GM21529 (cell line): Measurements from ENCODE around the gene PSMD2.
"Not testable (repeated sequence)": the region's sequence is repeated elsewhere in the genome, so short reads cannot be mapped to it uniquely, and the experiment has no call there.

Experiments
- ATAC-seq: cut with Tn5 transposase; IDR thresholded peaks from one replicate; pipeline ENCODE4 v1.9.1; 2021; ENCODE audit not compliant: unreplicated experiment

The PSMD2 gene

DNA sequence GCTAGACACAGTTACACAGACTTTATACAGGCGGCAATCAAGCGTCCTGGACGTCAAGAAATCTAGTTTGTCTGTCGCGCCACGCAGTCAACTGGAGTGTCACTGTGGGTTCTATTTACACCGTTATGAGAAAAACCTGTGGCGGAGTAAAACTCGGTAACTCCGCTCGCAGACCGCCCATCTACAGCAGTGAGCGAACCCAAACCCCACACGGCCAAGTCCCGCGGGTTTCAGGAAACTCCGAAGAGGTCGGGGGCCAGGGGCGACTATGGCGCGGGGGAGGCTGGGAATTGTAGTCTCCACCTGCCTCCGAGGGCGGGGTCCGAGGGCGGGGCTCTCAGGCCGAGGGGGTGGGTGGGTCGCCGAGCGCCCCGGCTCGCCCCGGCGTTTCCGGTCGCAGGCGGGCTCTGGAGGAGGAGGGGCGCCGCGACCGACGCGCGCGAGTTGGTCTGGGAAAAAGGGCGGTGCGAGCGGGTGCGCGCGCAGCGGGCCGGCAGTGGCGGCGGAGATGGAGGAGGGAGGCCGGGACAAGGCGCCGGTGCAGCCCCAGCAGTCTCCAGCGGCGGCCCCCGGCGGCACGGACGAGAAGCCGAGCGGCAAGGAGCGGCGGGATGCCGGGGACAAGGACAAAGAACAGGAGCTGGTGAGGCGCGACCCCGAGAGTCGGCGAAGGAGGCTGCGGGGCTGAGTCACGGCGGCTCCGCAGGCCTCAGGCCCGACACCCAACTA, at the start of gene PSMD2:
PSMD2 (plus strand) TSS at position 483 of the 729 bp plus-strand sequence; CDS start at position 509, 26 bp downstream.
- ATAC-seq, result peak; percentile 96

GRCh38 chr3:184249412-184250166, 49.5 kb upstream of the PSMD2 start, which contains the start of gene EEF1AKMT4:
TSS of gene EEF1AKMT4 (plus strand) at chr3:184249672. CDS start at chr3:184249695, 23 bp downstream.
- ATAC-seq, result peak; percentile 90

DNA sequence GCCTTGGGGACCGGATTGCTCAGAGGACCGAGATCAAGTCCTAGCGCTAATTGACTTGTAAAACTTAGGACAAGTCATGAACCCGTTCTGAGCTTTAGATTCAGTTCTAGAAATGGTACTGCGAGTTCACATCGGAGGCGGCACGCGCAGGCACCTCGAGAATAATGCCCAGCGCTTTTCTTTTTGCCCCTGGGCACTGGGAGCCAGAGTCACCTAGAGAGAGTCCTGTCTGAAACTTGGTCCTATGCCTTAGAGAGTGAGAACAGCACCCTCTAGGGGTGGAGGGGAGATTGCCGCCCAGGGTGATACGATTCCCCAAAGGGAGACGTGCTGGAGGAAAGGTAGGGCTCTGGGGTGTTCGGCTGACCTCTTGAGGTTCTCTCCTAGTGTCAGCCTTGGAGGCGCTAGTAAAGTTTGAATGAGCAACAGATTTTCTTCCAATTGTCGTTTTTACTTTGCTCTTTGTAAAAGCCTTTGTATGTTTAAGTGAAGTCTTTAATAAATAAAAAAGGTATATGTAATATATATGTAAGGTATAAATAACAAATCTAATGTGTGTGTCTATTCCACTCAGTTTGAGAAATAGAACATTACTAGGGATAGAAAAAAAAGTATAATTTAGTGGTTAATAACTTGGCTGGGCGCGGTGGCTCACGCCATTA, 48.7 kb upstream of the PSMD2 start:
- peak; percentile 71 for ATAC-seq

DNA sequence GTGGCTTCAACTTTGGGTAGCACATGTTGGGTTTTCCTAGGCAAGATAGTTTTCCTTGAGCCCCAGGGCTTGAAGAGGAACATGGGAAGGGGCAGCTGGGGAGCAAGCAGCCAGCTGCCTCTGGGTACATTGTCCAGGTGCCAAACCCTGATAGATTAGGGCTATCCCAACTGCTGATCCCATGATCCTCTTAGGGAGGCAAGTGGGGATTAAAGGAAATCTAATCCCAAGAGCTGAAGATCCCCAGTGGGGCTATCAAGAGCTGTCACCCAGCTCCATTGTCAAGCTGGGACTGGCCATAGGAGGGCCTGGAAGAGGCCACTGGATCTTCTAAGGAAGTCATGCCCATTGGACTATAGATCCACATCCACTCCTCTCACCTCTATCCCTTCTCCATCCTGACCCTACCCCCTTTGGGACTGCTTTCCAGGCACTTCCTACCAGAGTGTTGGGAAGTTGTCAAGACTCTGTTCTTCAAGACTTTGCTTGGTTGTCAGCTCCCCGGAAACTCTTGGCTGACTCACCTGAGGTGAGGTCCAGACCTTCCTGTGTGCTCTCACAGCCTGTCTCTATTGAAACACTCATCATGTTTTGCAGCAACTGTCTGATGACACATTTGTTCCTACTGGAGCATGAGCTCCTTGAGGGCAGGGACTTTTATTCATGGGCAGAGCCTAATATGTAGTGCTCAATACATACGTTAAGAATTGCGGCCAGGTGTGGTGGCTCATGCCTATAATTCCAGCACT, 43.6 kb upstream of the PSMD2 start:
- ATAC-seq, result no peak

DNA sequence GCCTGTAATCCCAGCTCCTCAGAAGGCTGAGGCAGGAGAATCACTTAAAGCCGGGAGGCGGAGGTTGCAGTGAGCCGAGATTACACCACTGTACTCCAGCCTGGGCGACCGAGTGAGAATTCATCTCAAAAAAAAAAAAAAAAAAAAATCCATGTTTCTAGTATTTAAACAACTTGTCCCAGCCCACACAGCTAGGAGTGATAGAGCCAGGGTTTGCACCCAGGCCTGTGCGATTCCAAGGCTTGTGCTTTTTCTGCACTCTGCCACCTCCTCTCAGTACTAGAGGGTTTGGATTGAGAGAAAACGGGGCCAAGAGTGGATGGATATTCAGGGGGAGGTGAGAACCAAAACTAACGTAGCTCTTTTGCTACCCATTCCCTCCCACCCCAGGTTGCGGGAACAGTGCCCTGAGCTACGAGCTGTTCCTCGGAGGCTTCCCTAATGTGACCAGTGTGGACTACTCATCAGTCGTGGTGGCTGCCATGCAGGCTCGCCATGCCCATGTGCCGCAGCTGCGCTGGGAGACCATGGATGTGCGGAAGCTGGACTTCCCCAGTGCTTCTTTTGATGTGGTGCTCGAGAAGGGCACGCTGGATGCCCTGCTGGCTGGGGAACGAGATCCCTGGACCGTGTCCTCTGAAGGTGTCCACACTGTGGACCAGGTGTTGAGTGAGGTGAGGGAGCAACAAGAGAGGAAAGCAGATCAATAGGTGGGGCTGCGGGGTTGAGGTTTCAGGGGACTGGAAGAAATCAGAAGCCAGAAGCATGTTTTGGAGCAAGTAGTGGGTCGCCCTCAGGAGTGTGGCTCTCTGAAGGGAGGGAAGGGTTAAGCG, 41.7 kb upstream of the PSMD2 start:
- no peak for ATAC-seq

GRCh38 chr3:184258926-184259325, 40.1 kb upstream of the PSMD2 start:
- ATAC-seq, result no peak

GRCh38 chr3:184259396-184259877, 39.6 kb upstream of the PSMD2 start:
- ATAC-seq, result no peak

DNA sequence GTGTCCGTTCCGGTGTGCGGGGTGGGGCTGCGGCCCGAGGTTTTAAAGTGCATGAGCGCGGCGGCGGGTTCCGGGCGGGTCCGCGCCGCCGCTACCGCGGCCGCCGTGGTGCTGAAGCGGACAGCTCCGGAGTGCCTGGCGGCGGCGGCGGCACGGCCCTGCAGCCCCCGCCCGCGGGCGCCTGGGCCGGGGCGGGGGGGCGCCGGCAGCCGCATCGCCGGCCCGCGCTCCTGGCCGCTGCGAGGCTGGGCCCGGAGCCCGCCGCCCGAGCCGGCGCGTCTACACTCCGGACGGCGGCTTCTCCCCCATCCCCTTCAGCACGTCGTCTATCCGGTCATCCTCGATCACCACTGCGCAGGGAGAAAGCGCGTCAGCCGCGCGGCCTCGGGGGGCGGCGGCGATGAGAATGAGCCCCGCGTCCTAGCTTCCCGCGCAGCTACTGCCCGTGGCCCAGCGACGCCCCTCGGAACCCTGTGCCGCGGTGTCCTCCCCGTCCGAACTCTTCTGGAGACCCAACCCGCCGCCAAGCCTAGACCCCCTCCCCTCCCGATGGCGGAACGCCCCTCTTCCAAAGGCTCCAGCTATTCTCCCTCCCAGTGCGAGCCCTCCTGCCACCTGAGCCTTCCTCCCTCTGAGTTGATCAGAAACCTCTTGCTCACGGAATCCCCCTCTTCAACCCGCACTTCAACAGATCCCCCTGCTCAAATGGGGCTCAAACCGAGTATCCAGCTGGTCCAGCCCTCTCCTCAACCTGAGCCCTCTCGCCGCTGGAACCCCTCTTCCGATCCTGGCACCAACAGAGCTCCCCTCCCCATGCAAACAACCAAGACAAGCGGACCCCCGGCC, 38.9 kb upstream of the PSMD2 start:
- ATAC-seq, result no peak

GRCh38 chr3:184260724-184261269, 38.2 kb upstream of the PSMD2 start:
- ATAC-seq, result no peak

- ATAC-seq, result peak; percentile 58
These were observed 37.7 kb upstream of the PSMD2 start, which contains the start of gene CAMK2N2 for GRCh38 chr3:184261270-184261853. TSS of gene CAMK2N2 (minus strand) at chr3:184261553. CDS start at chr3:184261285, 268 bp downstream.

DNA sequence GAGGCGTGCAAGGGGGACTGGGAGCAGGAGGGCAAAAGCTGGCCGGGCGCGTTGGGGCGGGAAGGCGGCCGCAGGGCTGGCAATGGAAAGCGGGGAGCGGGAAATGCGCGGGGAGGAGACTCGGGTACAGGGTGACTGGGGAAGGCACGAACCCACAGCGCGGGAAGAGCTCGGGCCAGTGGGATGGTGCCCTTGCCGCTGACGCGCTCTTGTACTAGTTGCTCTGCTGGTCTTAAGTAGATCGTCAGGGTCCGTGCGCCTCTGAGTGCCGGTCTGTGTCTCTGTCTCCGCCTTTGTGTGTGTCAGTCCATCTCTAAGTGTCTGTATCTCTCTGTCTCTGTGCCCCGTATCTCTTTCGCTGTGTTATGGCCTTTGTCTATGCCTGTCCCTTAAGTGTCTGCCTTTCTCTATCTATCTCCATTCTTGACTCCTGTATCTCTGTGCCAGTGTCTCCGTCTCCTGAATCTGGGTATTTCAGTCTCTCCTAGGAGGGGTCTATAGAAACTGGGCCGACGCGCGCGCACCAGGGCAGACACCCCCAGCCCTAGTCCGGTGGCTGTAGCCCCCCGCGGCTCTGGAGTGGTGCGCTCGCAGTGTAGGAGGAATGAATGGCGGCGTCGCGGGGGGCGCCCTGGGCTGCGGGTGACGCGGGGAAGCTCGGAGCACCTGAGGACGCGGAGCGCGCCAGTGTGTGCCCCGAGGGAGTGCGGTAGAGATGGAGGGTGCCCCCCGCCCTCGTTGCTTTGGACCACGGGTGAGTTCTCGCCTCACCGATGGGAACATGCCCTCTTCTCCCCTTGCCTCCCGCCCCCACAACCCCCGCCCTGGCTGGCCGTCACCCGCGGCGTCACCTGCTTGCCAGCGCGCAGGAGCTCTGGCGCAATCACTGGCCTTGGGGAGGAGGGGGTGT, 36.9 kb upstream of the PSMD2 start:
- ATAC-seq, result peak; percentile 13

DNA sequence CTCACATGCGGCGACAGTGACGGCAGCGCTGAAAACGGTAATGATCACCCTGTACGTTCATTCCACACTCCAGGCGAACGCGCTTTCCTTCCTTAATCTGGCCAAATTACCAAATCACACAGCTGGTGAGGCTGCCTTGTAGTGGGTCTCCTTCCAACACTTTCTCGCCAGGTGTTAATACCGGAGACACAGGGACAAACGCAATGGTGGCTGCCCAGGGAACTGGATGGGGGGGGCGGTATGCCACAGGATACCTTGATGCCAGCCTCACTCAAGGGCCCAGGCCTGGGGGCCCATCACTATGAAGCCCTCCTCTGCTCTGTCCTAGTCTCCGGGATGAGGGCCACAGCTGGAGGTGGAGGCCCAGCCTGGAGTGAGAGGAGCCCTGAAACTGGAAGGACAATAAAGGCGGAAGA, 36.3 kb upstream of the PSMD2 start:
- no peak for ATAC-seq

DNA sequence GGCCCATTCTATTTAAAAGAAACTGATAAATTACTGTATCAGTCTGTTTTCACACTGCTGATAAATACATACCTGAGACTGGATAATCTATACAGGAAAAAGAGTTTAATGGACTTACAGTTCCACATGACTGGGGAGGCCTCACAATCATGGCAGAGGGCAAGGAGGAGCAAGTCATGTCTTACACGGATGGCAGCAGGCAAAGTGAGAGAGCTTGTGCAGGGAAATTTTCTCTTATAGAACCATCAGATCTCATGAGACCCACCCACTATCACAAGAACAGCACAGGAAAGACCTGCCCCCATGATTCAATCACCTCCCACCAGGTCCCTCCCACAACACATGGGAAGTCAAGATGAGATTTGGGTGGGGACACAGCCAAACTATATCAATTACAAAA, 31.8 kb upstream of the PSMD2 start:
- not testable (repeated sequence) for ATAC-seq

GRCh38 chr3:184272269-184272668, 26.8 kb upstream of the PSMD2 start:
- no peak for ATAC-seq

DNA sequence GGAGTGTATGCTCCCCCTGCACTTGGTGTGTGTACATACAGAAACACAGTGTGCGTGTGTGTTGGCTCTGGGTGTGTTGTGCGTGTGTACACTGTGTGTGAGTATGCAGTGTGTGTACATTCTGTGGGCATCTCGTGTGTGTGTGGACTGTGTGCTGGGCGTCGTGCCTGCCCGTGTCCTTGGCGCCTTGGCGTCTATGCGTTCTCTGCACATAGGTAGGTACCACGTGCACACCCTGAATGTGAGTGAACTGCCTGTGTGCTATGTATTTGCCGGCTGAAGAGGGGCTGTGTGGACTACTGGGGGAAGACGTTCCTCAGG, 23.7 kb upstream of the PSMD2 start:
- no peak for ATAC-seq

- ATAC-seq, result no peak
These were observed 22.8 kb upstream of the PSMD2 start, which contains the start of gene ECE2 for GRCh38 chr3:184275961-184276910. TSS of gene ECE2 (plus strand) at chr3:184276022. CDS start at chr3:184276154, 132 bp downstream.
